Activated effector memory CD4-positive, alpha-beta T cell treated with Interleukin-2 at 50 U/mL for 16 hours (primary cell): ENCODE measurements around the gene MYH4.

Source experiments
- DNase-seq: peaks from one replicate; pipeline ENCODE4 v3.0.0-alpha.2; 2020

MYH4 gene

GRCh38 chr17:10469459-10469858 lies at the start of gene MYH4:
Gene MYH4 (minus strand): TSS chr17:10469559. CDS start chr17:10466745, 2,814 bp downstream.
- no peak for DNase-seq

DNA sequence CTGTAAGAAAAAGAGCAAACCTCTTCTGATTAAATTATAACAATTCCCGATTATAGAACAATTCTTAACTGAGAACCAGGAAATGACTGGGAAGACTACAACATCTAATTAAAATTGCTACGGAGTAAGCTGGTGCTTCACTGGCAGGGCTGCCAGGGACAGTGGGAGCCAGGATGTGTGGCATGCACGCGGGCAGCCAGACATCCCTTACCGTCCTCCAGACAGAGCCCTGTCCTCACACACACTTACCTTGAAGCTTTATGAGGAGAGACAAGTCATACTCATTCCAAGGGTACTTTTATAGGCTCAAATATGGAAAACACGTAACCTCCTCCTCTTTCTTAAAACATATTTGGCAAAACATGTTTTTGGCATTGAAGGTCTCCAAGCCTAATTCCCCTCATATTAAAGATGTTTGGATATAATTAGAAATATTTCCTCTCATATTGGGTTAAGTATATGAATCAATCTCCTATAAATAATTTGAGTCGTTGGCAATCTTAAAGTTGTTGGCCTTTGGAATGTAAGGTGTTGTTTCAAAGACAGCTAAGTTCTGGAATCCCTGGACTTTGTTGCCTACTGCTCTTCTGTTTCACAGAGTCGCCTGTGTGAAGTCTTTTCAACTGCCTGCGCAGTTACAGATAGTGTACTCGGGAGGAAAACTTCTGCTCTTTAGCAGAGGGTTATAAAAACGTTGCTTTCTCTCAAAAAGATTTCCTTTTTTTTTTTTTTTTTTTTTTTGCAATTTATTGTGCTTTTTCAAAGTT lies 49.1 kb upstream of the MYH4 start, which contains the start of gene MYH1:
MYH1 (minus strand) TSS at position 272 of the 767 bp plus-strand sequence. CDS start 1,900 bp downstream, outside the sequence.
- DNase-seq, result no peak

DNA sequence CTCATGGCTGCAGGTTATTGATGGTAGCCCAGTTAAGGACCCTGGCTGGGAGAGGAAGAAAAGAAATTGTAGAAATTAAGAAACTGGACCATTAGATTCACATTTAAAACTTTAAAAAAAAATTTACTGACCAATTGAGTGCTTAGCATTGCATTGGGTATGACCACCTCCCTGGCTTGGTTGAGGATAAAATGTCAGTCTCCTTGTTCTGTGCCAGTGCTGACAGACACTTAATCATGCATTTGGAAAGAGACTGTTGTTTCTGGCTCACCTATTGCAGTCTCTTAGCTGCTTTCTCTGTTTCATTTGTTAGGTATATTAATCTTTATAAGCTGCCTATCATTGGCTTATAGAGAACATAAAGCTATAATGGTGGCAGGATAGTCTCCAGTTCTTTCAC lies 47.3 kb upstream of the MYH4 start:
- DNase-seq, result no peak

DNA sequence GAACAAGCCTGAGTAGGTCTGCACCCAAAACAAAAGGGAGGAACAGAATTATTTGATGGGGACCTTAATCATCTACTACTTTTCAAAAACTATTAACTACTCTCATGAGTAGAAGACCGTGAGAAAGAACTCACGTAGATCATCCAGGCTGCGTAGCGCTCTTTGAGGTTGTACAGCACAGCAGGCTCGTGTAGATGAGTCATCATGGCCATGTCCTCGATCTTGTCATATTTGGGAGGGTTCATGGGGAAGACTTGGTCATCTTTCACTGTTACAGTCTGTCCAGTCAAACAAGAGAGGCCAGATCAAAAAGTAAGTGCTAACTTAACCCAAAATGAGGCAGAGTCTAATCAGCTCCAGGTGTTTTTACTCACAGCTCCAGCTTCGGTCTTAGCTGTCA lies 46.7 kb upstream of the MYH4 start:
- DNase-seq, result no peak

DNA sequence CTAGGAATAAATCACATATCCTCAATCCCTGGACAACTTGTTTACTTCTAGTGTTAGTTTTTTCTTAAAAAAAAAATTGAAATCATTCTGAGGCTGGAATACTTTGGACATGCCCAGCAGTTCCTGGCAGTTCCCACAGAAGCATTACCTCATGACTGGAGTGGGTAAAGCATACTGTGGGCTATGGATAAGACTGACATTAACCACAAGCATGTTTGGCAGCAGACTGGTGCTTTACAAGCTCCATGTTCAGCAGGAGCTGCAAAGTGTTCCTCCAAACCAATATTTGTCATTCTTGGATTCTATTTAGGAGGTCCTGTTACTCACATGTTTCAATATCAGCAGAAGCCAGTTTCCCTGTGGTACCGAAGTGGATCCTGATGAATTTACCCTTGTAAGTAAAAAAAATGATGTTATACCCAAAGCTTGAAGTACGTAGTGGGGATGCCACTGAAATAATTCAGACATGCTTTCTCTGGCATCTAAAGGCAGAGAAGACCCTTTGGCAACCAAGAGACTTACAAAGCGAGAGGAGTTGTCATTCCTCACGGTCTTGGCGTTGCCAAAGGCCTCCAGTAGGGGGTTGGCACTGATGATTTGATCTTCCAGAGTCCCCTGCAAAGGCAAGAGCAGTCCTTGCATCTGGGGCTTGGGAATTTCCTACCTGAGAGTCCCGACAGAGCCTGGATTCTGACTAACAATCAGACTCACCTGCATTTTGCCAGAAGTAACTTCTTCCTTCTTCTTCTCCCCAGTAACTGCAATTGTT lies 44.1 kb upstream of the MYH4 start:
- no peak for DNase-seq

DNA sequence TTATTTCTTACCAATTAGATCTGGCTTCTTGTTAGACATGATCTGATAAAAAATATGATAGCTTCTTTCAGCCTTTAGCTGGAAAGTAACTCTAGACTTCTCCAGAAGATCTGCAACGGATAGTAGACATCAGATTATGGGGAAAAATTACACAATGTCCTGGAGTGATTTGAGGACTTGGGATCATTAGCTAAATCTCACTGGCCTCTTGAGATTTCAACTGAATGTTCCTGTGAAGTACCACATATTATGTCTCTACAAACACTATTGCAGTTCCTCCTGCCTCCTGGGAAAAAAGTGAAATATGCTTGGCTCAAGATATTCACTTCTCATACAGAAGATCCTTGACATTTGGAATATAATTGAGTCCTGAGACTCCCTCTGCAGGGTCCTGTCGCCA lies 43.5 kb upstream of the MYH4 start:
- DNase-seq, result no peak

DNA sequence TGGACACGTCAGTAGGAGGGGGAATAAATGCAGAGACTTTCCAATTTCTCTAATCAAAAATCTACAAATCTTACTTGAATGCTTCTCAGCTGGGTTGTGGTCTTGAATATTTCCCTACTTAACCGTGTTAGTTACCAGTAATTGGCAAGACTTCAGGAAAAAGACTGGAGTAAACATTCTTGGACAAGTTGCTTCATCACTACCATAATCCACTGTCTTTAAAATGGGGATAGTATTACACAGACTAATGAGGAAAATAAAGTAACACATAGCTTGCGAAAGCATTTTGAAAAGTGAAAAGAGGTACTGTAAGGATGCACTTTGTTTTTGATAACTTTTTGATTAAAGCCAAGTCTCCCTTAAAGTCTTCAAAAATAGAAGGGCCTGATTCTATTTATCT lies 30.6 kb upstream of the MYH4 start:
- DNase-seq, result no peak

- no peak for DNase-seq
These were observed 22.6 kb upstream of the MYH4 start for GRCh38 chr17:10492004-10492403.

GRCh38 chr17:10482252-10482651 lies 12.9 kb upstream of the MYH4 start:
- no peak for DNase-seq

DNA sequence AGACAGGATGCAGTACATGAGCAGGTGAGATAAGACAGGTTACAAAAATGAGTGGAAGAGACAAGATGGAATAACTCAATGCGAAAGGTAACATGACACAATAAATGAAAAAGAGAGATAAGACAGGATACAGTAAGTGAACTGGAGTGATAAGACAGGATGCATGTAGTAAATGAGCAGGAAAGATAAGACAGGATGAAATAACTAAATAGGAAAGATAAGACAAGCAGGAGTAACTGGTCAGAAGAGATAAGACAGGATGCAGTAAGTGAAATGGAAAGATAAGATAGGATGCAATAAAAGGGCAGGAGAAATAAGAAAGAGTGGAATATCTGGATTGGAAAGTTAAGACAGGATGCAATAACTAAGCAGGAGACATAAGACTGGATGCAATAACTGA lies 8.3 kb upstream of the MYH4 start:
- DNase-seq, result no peak

- no peak for DNase-seq
These were observed 5.2 kb upstream of the MYH4 start for GRCh38 chr17:10474536-10474935.

DNA sequence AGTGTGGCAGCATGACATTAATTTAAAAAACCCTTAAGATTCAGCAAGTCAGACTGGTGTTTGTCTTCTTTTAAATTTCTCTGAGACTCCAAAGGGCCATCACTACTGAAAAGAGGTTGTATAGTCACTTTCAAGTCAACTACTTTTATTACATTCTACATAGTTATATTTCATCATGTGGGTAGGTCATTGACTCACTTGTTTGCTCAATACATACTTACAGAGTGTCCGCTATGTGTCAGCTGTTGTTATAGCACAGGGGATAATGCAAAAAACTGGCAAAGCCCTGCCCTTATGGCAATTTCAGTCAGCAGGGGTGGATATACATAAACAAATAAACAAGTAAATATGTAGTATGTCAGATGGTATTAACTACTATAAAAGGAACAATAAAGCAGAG lies 2.5 kb upstream of the MYH4 start:
- DNase-seq, result no peak

GRCh38 chr17:10463402-10463801 lies 6.0 kb downstream of the MYH4 start:
- DNase-seq, result no peak

- no peak for DNase-seq
These were observed 9.3 kb downstream of the MYH4 start for GRCh38 chr17:10460062-10460461.

DNA sequence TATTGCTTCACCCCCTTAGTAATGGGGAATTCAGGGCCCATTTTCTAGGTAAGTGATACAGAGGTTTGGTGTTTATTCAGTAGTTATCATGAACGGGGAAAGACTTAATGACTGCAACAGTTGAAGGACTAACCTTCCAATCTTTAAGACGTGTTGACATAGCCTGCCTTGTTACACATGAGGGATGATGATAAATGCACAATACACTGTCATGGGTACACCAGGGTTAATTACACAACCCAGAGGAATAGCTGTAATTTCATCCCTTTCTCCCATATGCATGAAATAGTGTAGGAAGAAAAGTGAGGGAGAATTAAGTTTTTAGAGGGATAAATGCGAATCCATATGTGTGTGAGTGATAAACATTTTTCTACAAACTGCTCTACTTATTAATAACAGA lies 10.7 kb downstream of the MYH4 start:
- DNase-seq, result no peak

- no peak for DNase-seq
These were observed 11.4 kb downstream of the MYH4 start for GRCh38 chr17:10457952-10458351.

DNA sequence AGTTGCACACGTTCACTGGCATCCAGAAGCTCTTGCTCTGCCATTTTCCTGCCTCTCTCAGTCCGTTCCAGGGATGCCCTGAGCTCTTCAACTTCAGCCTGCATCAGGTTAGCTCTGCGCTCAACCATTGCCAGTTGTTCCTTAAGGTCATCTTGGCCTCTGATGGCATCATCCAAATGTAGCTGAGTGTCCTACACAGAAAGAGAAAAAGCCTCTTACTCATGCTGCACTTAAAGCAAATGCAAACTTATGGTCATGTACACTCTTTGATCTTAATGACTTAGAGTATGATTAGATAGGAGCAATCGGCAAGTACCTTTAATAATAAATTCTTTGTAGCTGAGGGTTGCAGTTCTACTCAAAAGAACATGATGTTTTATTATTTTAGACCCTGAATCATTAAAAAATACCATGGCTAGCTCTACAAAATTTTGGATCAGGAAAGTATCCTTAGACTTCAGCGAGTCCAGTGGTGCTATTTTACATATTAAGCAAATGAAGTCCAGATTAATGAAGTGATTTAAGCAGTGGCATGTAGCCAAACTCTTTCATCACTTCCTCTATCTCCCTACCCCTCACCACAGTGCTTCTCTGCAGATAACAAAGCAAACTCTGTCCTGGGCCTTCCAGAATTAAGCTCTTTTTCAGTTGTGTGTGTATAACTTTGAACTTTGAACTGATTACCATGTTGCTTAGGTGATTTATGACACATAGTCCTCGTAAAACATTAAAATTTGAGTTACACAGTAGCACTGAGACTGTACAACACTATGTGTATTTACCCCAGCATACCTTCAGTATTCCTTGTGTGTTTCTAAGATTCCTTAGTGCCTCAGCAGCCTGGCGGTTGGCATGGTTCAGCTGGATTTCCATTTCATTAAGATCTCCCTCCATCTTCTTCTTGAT lies 22.1 kb downstream of the MYH4 start:
- no peak for DNase-seq

DNA sequence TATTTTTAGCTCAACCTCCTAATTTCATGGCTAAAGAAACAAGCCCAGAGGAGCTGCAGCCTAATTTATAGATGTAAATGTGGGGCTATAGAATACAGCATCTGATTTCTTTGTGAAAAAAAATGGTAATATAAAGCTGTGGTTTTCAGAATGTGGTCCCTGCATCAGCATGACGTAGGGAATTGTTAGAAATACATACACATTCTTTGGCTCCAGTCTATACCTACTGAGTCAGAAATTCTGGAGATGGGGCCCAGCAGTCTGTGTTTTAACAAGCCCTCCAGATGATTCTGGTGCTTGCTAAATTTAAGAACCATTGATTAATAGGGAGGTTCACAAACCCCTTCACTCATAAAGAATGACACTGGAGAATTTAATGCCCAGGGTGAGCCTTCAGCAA lies 29.5 kb downstream of the MYH4 start:
- no peak for DNase-seq

DNA sequence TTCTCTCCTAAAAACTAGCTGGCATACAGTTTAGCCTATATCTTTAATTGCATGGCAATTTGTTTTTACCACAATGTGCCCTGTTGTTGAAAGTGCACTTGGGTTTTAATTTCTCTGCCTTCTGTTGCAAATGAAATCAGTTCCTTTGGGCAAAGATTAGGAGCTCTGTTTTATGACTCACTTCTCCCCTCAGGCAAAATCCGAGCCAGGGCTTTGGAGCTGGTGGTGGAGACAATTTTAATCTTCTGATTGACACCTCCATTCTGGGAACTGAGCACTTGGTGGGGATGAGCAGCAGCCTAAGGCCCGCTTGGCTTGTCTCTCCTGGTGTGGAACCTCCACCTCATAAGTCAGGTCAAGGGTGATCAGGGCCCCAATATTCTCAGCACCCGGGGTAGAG lies 34.3 kb downstream of the MYH4 start:
- DNase-seq, result no peak

GRCh38 chr17:10429421-10430045 lies 39.8 kb downstream of the MYH4 start:
- DNase-seq, result no peak

DNA sequence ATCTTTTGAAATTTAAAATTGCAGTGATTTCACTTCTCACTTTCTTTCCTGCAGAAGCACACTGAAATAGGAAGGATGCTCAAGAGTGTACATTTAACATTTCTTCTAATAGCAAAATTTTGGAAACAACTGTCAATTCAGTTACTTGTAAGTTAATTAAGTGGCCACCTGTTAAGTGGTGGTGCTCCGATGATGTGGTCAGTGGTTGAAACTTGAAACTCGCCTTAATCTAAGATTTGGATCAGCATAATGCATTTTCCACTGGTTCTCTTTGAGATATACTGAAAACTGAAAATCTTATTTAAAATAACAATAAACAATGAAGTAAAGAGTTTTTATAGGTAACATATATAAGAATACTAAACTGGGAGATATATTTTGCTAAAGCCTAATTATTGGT lies 40.6 kb downstream of the MYH4 start:
- no peak for DNase-seq

DNA sequence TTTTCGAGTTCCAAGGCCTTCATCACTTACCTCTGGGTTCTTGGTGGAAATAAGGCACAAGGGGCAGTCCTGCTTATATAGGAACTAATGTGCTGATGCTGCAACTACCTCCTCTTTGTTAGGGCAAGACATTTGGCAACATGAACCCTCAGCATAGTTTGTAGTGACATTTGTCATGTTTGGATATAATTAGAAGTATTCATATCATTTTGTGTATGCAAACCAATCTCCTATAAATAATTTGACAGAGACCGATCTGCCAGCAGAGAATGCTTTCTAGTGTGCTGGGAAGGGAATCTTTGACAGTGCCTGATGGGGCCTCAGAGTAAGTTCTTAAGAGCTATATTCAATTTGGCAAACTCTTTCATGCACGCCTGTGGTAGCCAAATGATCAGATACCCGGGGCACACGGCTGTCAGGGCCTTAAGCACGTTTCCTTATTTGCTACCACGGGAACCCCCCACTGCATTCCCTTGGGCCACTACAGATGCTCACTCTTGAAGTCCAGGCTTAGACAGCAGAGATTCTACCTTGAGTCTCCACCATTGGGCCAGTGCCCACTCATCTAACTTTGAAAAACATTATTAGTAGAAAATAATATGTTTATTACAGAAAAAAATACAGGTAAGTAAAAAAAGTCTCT lies 47.3 kb downstream of the MYH4 start, which contains the start of gene MYH8:
MYH8 (minus strand) TSS at position 51 of the 643 bp plus-strand sequence. CDS start 1,723 bp downstream, outside the sequence.
- no peak for DNase-seq
